DND-41 (cell line): ENCODE data around the gene DRC3.
A peak's percentile ranks its signal among the peaks of the same experiment; 100 is the strongest.

Experiments used
- ATAC-seq: fragments of 200-7000 bp; cut with Tn5 transposase; 3 replicates; pipeline ENCODE4 v1.9.1; 2021; ENCODE audit warnings: low read depth; ENCODE audit not compliant: insufficient read depth
- DNase-seq: peaks from one replicate; pipeline ENCODE4 v3.0.0-alpha.2; 2020
- H2AFZ ChIP-seq: 2 replicates; pipeline ENCODE4 v1.6.0; 2012; ENCODE audit warnings: low read depth, low read length
- H3K27ac ChIP-seq: 2 replicates; pipeline ENCODE4 v1.5.1; 2012; ENCODE audit warnings: low read length, inconsistent platforms
- H3K27me3 ChIP-seq: fragments of 200-600 bp; sonication (generic); 2 replicates; pipeline ENCODE4 v1.6.0; 2012; ENCODE audit warnings: low read length, mild to moderate bottlenecking, inconsistent platforms; ENCODE audit not compliant: insufficient read depth, poor library complexity
- H3K36me3 ChIP-seq: 2 replicates; pipeline ENCODE4 v1.5.1; 2012; ENCODE audit warnings: low read length, inconsistent platforms; ENCODE audit not compliant: insufficient read depth
- H3K4me1 ChIP-seq: 2 replicates; pipeline ENCODE4 v1.5.1; 2012; ENCODE audit warnings: mild to moderate bottlenecking, low read length; ENCODE audit not compliant: insufficient read depth
- H3K4me2 ChIP-seq: 2 replicates; pipeline ENCODE4 v1.6.0; 2012; ENCODE audit warnings: mild to moderate bottlenecking, moderate library complexity, low read length, inconsistent platforms; ENCODE audit not compliant: insufficient read depth
- H3K4me3 ChIP-seq, 2 experiments: fragments of 200-600 bp in 1 of 2; shearing (Covaris generic) in 1 of 2; 2 replicates each; pipeline ENCODE4 v1.5.1; 2012 to 2016; ENCODE audit warnings: inconsistent platforms in 2 of 2, low read length in 2 of 2, mild to moderate bottlenecking in 2 of 2, low read depth in 1 of 2, moderate library complexity in 1 of 2
- H3K79me2 ChIP-seq: 2 replicates; pipeline ENCODE4 v1.6.0; 2012; ENCODE audit warnings: low read length, inconsistent platforms; ENCODE audit not compliant: insufficient read depth
- H3K9ac ChIP-seq: 2 replicates; pipeline ENCODE4 v1.6.0; 2012; ENCODE audit warnings: low read depth, mild to moderate bottlenecking, inconsistent platforms, low read length, moderate library complexity
- H3K9me3 ChIP-seq: 2 replicates; pipeline ENCODE4 v1.5.1; 2012; ENCODE audit warnings: low read length, moderate library complexity, mild to moderate bottlenecking, inconsistent platforms; ENCODE audit not compliant: insufficient read depth, severe bottlenecking
- H4K20me1 ChIP-seq: 2 replicates; pipeline ENCODE4 v1.6.0; 2012; ENCODE audit warnings: low read length; ENCODE audit not compliant: insufficient read depth
- CTCF ChIP-seq: IDR thresholded peaks from 2 replicates; pipeline ENCODE4 v1.5.1; 2012; ENCODE audit warnings: borderline replicate concordance, low read length, moderate library complexity, mild to moderate bottlenecking; ENCODE audit not compliant: poor library complexity, severe bottlenecking; ENCODE audit errors: extremely low read depth
- EZH2 ChIP-seq: IDR thresholded peaks from 3 replicates; pipeline ENCODE4 v1.6.1; 2012; ENCODE audit warnings: borderline replicate concordance, low read depth, mild to moderate bottlenecking, moderate library complexity, low read length, inconsistent platforms; ENCODE audit not compliant: severe bottlenecking

The DRC3 gene

GRCh38 chr17:17970699-17971430 is 1.8 kb upstream of the DRC3 start:
- Histone ChIP-seq H3K9me3 (no peaks in the 10 kb centered on the region), H3K4me3 (peak overlapping the region; percentile 68 to 79; a peak in 3 of 4 replicates), H3K36me3 (no peaks in the 10 kb centered on the region), H3K27me3 (no peaks in the 10 kb centered on the region), H3K79me2 (peaks cover 16% of the 10 kb centered on the region), H3K4me1 (peaks cover 26% of the 10 kb centered on the region), H4K20me1 (peaks cover 7% of the 10 kb centered on the region; the same call in 1 of the 2 replicates), H3K4me2 (peak overlapping the region; percentile 99), H2AFZ (no peak overlapping the region), H3K9ac (peak overlapping the region; percentile 69; the same call in 1 of the 2 replicates), H3K27ac (no peak overlapping the region)
- no peak for ATAC-seq
- no peak for TF ChIP-seq EZH2
- TF ChIP-seq CTCF, result no peak
- no peak for DNase-seq

GRCh38 chr17:17971431-17972125 is 1.1 kb upstream of the DRC3 start:
- H3K27me3 ChIP-seq, result no peaks in the 10 kb centered on the region
- peaks cover 16% of the 10 kb centered on the region for H3K79me2 ChIP-seq
- ATAC-seq (no peak), DNase-seq (peak; percentile 15)
- no peaks in the 10 kb centered on the region for H3K9me3 ChIP-seq
- H3K9ac ChIP-seq, result peak overlapping the region; percentile 69
- H3K27ac ChIP-seq, result peak overlapping the region; percentile 34; the same call in 1 of the 2 replicates
- peaks cover 7% of the 10 kb centered on the region; the same call in 1 of the 2 replicates for H4K20me1 ChIP-seq
- H2AFZ ChIP-seq, result peak overlapping the region; percentile 82
- no peaks in the 10 kb centered on the region for H3K36me3 ChIP-seq
- H3K4me1 ChIP-seq, result peaks cover 26% of the 10 kb centered on the region
- TF ChIP-seq CTCF, result no peak
- TF ChIP-seq EZH2, result no peak
- peak overlapping the region; percentile 99 for H3K4me2 ChIP-seq
- H3K4me3 ChIP-seq, result peak overlapping the region; percentile 68 to 79; a peak in 3 of 4 replicates

- DNase-seq, result no peak
- H3K36me3 ChIP-seq, result no peaks in the 10 kb centered on the region
- H3K9me3 ChIP-seq, result no peaks in the 10 kb centered on the region
- H3K27me3 ChIP-seq, result no peaks in the 10 kb centered on the region
- no peak overlapping the region for H3K27ac ChIP-seq
- H4K20me1 ChIP-seq, result peaks cover 7% of the 10 kb centered on the region; the same call in 1 of the 2 replicates
- H3K9ac ChIP-seq, result peak overlapping the region; percentile 30
- no peak for ATAC-seq
- H3K4me1 ChIP-seq, result peaks cover 26% of the 10 kb centered on the region
- H3K79me2 ChIP-seq, result peaks cover 16% of the 10 kb centered on the region
- peak overlapping the region; percentile 24 to 74; a peak in 3 of 4 replicates for H3K4me3 ChIP-seq
- H2AFZ ChIP-seq, result peak overlapping the region; percentile 73
- H3K4me2 ChIP-seq, result peak overlapping the region; percentile 87
- TF ChIP-seq EZH2 (no peak), CTCF (no peak)
Measured at GRCh38 chr17:17972952-17973254, 241 bp downstream of the DRC3 start.
